Neural cell (in vitro differentiated cells): ENCODE data around the gene CEACAM7. TPM values are rescaled to one million over a fixed set of nuclear protein-coding genes. Genes with fewer than 3 reads are reported as not detected.

ENCODE experiments used
- H2AFZ ChIP-seq: fragments of 200-600, 300-800 bp; sonication (generic), shearing (Covaris generic); 2 replicates; pipeline ENCODE4 v1.6.0; 2014; ENCODE audit warnings: low read depth, mild to moderate bottlenecking, antibody characterized with exemption, low read length, moderate library complexity
- H3F3A ChIP-seq: fragments of 200-600 bp; shearing (Covaris generic); 2 replicates; pipeline ENCODE4 v1.6.1; 2016; ENCODE audit warnings: mild to moderate bottlenecking, moderate library complexity, mixed read lengths, antibody characterized with exemption, low read length; ENCODE audit not compliant: insufficient read depth, poor library complexity, severe bottlenecking
- H3K27ac ChIP-seq: fragments of 200-600, 300-800 bp; sonication (generic), shearing (Covaris generic); 2 replicates; pipeline ENCODE4 v1.5.1; 2014; ENCODE audit warnings: mild to moderate bottlenecking, low read length, moderate library complexity
- H3K27me3 ChIP-seq: fragments of 300-800, 200-600 bp; sonication (generic), shearing (Covaris generic); 2 replicates; pipeline ENCODE4 v1.6.0; 2014; ENCODE audit warnings: mild to moderate bottlenecking, low read depth, low read length, moderate library complexity; ENCODE audit not compliant: insufficient read depth
- H3K36me3 ChIP-seq: fragments of 300-800, 200-600 bp; sonication (generic), shearing (Covaris generic); 2 replicates; pipeline ENCODE4 v1.5.1; 2014; ENCODE audit warnings: mild to moderate bottlenecking, antibody characterized with exemption, low read length, moderate library complexity; ENCODE audit not compliant: insufficient read depth
- H3K4me2 ChIP-seq: fragments of 300-800, 200-600 bp; sonication (generic), shearing (Covaris generic); 2 replicates; pipeline ENCODE4 v1.6.0; 2014; ENCODE audit warnings: mild to moderate bottlenecking, low read length
- H3K4me3 ChIP-seq: fragments of 300-800, 200-600 bp; sonication (generic), shearing (Covaris generic); 2 replicates; pipeline ENCODE4 v1.5.1; 2014; ENCODE audit warnings: mild to moderate bottlenecking, low read length, moderate library complexity
- H3K79me2 ChIP-seq: fragments of 200-600 bp; shearing (Covaris generic); replicated peaks from 2 replicates; pipeline ENCODE4 v1.6.0; 2014; ENCODE audit warnings: mild to moderate bottlenecking, low read length, moderate library complexity; ENCODE audit not compliant: insufficient read depth
- H3K9ac ChIP-seq: fragments of 300-800, 200-600 bp; sonication (generic), shearing (Covaris generic); 2 replicates; pipeline ENCODE4 v1.6.1; 2016; ENCODE audit warnings: mild to moderate bottlenecking, low read length, mixed read lengths
- H3K9me2 ChIP-seq: fragments of 200-600 bp; shearing (Covaris generic); 2 replicates; pipeline ENCODE4 v1.6.1; 2016; ENCODE audit warnings: mild to moderate bottlenecking, low read length, mixed read lengths; ENCODE audit not compliant: insufficient read depth
- H3K9me3 ChIP-seq: fragments of 200-600, 300-800 bp; sonication (generic), shearing (Covaris generic); 2 replicates; pipeline ENCODE4 v1.6.1; 2016; ENCODE audit warnings: mild to moderate bottlenecking, mixed run types, low read length, moderate library complexity, mixed read lengths
- H4K20me1 ChIP-seq: fragments of 200-600 bp; shearing (Covaris generic); 2 replicates; pipeline ENCODE4 v1.6.1; 2016; ENCODE audit warnings: mild to moderate bottlenecking, mixed run types; ENCODE audit not compliant: insufficient read depth
- EP300 ChIP-seq: fragments of 450-650 bp; conservative IDR thresholded peaks from 2 replicates; pipeline ENCODE4 v1.6.1; 2014; ENCODE audit warnings: antibody characterized with exemption, mild to moderate bottlenecking, moderate library complexity; ENCODE audit not compliant: poor library complexity, severe bottlenecking
- EZH2 ChIP-seq: fragments of 200-600, 300-800 bp; shearing (Covaris generic), sonication (generic); IDR thresholded peaks from 2 replicates; pipeline ENCODE4 v1.6.1; 2014; ENCODE audit warnings: antibody characterized with exemption, low read length, borderline replicate concordance, mild to moderate bottlenecking; ENCODE audit not compliant: insufficient read depth, poor library complexity, severe bottlenecking
- MXI1 ChIP-seq: fragments of 450-650 bp; conservative IDR thresholded peaks from 2 replicates; pipeline ENCODE4 v1.6.1; 2014; ENCODE audit warnings: antibody characterized with exemption, mild to moderate bottlenecking; ENCODE audit not compliant: poor library complexity, severe bottlenecking
- POLR2AphosphoS5 ChIP-seq: IDR thresholded peaks from 2 replicates; pipeline ENCODE4 v1.6.1; 2012
- RAD21 ChIP-seq: fragments of 450-650 bp; conservative IDR thresholded peaks from 2 replicates; pipeline ENCODE4 v1.6.1; 2014; ENCODE audit warnings: antibody characterized with exemption, mild to moderate bottlenecking, moderate library complexity
- SMC3 ChIP-seq: fragments of 450-650 bp; conservative IDR thresholded peaks from 2 replicates; pipeline ENCODE4 v1.6.1; 2014; ENCODE audit warnings: antibody characterized with exemption, mild to moderate bottlenecking, moderate library complexity; ENCODE audit not compliant: poor library complexity
- TAF1 ChIP-seq: IDR thresholded peaks from 2 replicates; pipeline ENCODE4 v1.6.1; 2012; ENCODE audit warnings: low read depth
- polyA plus RNA-seq: library from polyadenylated mRNA; depleted of rRNA; stranded (reverse); fragments of >200 nt; gene quantifications from 2 replicates; pipeline ENCODE4 v1.2.3, GENCODE V29; 2014
- TF ChIP-seq, protein P1 (sequence below): fragments of 450-650 bp; IDR thresholded peaks from 2 replicates; pipeline ENCODE4 v1.5.1; 2014; ENCODE audit warnings: antibody characterized with exemption, mild to moderate bottlenecking, moderate library complexity; ENCODE audit not compliant: poor library complexity, severe bottlenecking
- TF ChIP-seq, protein P2 (sequence below): IDR thresholded peaks from 2 replicates; pipeline ENCODE4 v1.6.1; 2012; ENCODE audit warnings: borderline replicate concordance

Gene CEACAM7
- polyA plus RNA-seq, 1 donor from 2014 or later, result not detected

DNA sequence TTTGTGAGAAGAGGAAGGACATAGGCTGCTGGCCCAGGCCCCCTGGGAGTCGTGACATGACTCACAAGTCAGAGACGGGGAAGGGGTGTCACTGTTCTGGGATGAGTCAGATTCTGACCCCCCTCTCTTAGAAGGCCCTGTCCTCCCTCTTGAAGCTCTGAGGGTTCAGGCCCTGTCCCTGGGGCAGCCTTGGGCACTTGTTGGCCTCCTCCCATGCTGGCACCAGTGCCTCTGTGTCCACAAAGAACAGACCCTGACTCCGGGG is 2.7 kb upstream of the CEACAM7 start:
- no peak overlapping the region for H2AFZ ChIP-seq
- no peak for TF ChIP-seq RAD21
- TF ChIP-seq TAF1, result no peak
- TF ChIP-seq EZH2, result no peak
- TF ChIP-seq, protein P1, sequence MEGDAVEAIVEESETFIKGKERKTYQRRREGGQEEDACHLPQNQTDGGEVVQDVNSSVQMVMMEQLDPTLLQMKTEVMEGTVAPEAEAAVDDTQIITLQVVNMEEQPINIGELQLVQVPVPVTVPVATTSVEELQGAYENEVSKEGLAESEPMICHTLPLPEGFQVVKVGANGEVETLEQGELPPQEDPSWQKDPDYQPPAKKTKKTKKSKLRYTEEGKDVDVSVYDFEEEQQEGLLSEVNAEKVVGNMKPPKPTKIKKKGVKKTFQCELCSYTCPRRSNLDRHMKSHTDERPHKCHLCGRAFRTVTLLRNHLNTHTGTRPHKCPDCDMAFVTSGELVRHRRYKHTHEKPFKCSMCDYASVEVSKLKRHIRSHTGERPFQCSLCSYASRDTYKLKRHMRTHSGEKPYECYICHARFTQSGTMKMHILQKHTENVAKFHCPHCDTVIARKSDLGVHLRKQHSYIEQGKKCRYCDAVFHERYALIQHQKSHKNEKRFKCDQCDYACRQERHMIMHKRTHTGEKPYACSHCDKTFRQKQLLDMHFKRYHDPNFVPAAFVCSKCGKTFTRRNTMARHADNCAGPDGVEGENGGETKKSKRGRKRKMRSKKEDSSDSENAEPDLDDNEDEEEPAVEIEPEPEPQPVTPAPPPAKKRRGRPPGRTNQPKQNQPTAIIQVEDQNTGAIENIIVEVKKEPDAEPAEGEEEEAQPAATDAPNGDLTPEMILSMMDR, result no peak
- TF ChIP-seq SMC3, result no peak
- TF ChIP-seq, protein P2, sequence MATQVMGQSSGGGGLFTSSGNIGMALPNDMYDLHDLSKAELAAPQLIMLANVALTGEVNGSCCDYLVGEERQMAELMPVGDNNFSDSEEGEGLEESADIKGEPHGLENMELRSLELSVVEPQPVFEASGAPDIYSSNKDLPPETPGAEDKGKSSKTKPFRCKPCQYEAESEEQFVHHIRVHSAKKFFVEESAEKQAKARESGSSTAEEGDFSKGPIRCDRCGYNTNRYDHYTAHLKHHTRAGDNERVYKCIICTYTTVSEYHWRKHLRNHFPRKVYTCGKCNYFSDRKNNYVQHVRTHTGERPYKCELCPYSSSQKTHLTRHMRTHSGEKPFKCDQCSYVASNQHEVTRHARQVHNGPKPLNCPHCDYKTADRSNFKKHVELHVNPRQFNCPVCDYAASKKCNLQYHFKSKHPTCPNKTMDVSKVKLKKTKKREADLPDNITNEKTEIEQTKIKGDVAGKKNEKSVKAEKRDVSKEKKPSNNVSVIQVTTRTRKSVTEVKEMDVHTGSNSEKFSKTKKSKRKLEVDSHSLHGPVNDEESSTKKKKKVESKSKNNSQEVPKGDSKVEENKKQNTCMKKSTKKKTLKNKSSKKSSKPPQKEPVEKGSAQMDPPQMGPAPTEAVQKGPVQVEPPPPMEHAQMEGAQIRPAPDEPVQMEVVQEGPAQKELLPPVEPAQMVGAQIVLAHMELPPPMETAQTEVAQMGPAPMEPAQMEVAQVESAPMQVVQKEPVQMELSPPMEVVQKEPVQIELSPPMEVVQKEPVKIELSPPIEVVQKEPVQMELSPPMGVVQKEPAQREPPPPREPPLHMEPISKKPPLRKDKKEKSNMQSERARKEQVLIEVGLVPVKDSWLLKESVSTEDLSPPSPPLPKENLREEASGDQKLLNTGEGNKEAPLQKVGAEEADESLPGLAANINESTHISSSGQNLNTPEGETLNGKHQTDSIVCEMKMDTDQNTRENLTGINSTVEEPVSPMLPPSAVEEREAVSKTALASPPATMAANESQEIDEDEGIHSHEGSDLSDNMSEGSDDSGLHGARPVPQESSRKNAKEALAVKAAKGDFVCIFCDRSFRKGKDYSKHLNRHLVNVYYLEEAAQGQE, result no peak
- no peak for TF ChIP-seq POLR2AphosphoS5
- TF ChIP-seq EP300, result no peak
- TF ChIP-seq MXI1, result no peak

DNA sequence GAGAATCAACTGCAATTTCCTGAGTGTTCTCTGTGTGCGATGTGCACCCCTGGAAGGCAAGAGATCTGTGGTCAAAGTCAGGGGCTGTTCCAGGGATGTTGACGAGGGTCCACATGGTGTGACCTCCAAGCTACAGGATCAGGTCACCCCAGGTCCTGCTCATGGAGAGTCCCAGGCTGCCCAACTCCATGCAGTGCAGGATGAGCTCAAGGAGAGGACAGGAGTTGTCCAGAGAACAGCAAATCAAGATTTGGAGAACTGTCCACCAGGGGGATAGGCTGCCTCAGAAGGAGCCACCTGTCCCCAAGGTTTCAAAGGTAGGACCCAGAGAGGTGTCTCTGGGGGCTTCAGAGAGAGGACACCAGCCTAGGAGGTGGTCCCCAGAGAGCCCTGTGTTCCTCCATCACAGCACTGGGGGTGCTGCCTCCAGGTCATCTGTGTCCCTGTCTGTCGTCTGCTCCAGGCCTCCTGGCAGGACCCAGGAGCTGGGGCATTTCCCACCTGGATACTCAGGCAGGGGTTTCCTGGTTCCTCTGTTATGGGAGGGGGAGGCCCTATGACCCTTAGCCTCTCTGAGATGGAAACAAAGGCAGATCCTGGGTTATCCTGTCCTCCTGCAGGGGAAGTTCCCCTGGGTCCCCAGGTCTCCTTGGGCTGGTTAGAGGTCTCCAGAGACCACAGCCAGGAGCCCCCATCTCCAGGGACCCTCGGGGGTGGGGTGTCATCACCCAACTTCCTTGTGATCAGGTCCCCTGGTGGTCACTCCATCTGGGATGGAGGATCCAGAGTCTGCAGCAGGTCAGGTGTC is 2.1 kb upstream of the CEACAM7 start:
- Histone ChIP-seq H3K9me2 (no peaks in the 10 kb centered on the region), H3K27me3 (no peaks in the 10 kb centered on the region), H3K4me2 (no peak overlapping the region), H2AFZ (no peak overlapping the region), H3K4me3 (no peak overlapping the region), H4K20me1 (no peaks in the 10 kb centered on the region), H3K9ac (no peak overlapping the region), H3K9me3 (no peaks in the 10 kb centered on the region), H3F3A (no peaks in the 10 kb centered on the region), H3K79me2 (no peaks in the 10 kb centered on the region), H3K27ac (no peak overlapping the region), H3K36me3 (no peaks in the 10 kb centered on the region)
- TF ChIP-seq EZH2, result no peak
- no peak for TF ChIP-seq EP300
- TF ChIP-seq POLR2AphosphoS5, result no peak
- TF ChIP-seq SMC3, result no peak
- no peak for TF ChIP-seq RAD21
- TF ChIP-seq MXI1, result no peak
- TF ChIP-seq, protein P1, result no peak
- TF ChIP-seq TAF1, result no peak

More for the DNA sequence above, 2.7 kb upstream of the CEACAM7 start:
- no peaks in the 10 kb centered on the region for H3K9me3 ChIP-seq
- H3K9ac ChIP-seq, result no peak overlapping the region
- H3K4me2 ChIP-seq, result no peak overlapping the region
- H3K36me3 ChIP-seq, result no peaks in the 10 kb centered on the region
- H3K4me3 ChIP-seq, result no peak overlapping the region
- no peaks in the 10 kb centered on the region for H3K27me3 ChIP-seq
- H3F3A ChIP-seq, result no peaks in the 10 kb centered on the region
- no peak overlapping the region for H3K27ac ChIP-seq
- no peaks in the 10 kb centered on the region for H3K9me2 ChIP-seq
- H3K79me2 ChIP-seq, result no peaks in the 10 kb centered on the region
- no peaks in the 10 kb centered on the region for H4K20me1 ChIP-seq
